BJ (cell line): Measurements from ENCODE around the gene ZBTB18. TPM values are rescaled to one million over a fixed set of nuclear protein-coding genes. Genes with fewer than 3 reads are reported as not detected.

Experiments used
- CTCF ChIA-PET: fragments of 350-600 bp; formaldehyde crosslinking; extraction: SDS; loops from one replicate; lab custom pipeline; 2021; ENCODE audit warnings: antibody characterized with exemption, inconsistent platforms; lab: Yijun Ruan, JAX
- POLR2A ChIA-PET: fragments of 300-600 bp; sonication (Branson Sonifier 250); formaldehyde crosslinking; extraction: SDS; loops from one replicate; lab custom pipeline; 2021; ENCODE audit warnings: antibody characterized with exemption; lab: Charles Lee
- DNase-seq: peaks from one replicate; pipeline ENCODE4 v3.0.0-alpha.2; 2011; ENCODE audit warnings: low read depth
- H3K27me3 ChIP-seq: 2 replicates; pipeline ENCODE4 v1.6.0; 2011; ENCODE audit warnings: low read length; ENCODE audit not compliant: control insufficient read depth, insufficient read depth
- H3K36me3 ChIP-seq: 2 replicates; pipeline ENCODE4 v1.5.1; 2011; ENCODE audit warnings: low read length; ENCODE audit not compliant: control insufficient read depth, insufficient read depth
- H3K4me3 ChIP-seq: 2 replicates; pipeline ENCODE4 v1.5.1; 2011; ENCODE audit warnings: low read depth, mild to moderate bottlenecking, control low read depth, low read length
- polyA plus RNA-seq: library from polyadenylated mRNA; depleted of rRNA; stranded (reverse); fragments of >200 nt; gene quantifications from 2 replicates; pipeline ENCODE4 v1.2.3, GENCODE V29; 2011
- TF ChIP-seq, protein P1 (sequence below): IDR thresholded peaks from 2 replicates; pipeline ENCODE4 v1.5.1; 2011; ENCODE audit warnings: low read depth, mild to moderate bottlenecking, control low read depth, inconsistent platforms, low read length, moderate library complexity; ENCODE audit not compliant: insufficient read depth

ZBTB18 gene
- polyA plus RNA-seq, 1 experiment, result 12.7 TPM

DNA sequence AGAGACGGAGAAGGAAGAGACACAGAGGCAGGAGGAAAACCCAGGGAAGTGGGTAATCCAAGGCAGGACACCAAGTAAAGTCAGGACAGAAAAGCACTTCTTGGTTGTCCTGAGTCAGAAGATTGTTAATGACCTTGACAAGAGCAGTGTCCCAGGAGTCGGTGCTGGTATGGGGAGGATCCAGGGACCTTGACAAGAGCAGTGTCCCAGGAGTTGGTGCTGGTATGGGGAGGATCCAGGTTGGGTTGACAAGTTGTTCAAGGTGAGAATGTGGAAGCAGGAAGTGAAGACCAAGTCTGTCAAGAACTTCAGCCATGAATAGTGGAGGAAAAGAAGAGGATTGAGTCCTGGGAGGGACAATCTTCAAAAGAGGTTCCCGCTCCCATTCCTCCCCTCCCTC is 31.9 kb downstream of the ZBTB18 start:
- DNase-seq, result no peak
- ChIA-PET CTCF (no interaction called here), POLR2A (interaction anchor here (0.7 kb wide), 1 partner anchor 123 kb away, joined by 9 read pairs; no protein-coding TSS in a partner anchor)
- Histone ChIP-seq H3K27me3 (peaks cover 14% of the 10 kb centered on the region), H3K4me3 (no peak overlapping the region), H3K36me3 (no peaks in the 10 kb centered on the region)
- TF ChIP-seq, protein P1, sequence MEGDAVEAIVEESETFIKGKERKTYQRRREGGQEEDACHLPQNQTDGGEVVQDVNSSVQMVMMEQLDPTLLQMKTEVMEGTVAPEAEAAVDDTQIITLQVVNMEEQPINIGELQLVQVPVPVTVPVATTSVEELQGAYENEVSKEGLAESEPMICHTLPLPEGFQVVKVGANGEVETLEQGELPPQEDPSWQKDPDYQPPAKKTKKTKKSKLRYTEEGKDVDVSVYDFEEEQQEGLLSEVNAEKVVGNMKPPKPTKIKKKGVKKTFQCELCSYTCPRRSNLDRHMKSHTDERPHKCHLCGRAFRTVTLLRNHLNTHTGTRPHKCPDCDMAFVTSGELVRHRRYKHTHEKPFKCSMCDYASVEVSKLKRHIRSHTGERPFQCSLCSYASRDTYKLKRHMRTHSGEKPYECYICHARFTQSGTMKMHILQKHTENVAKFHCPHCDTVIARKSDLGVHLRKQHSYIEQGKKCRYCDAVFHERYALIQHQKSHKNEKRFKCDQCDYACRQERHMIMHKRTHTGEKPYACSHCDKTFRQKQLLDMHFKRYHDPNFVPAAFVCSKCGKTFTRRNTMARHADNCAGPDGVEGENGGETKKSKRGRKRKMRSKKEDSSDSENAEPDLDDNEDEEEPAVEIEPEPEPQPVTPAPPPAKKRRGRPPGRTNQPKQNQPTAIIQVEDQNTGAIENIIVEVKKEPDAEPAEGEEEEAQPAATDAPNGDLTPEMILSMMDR, result no peak

DNA sequence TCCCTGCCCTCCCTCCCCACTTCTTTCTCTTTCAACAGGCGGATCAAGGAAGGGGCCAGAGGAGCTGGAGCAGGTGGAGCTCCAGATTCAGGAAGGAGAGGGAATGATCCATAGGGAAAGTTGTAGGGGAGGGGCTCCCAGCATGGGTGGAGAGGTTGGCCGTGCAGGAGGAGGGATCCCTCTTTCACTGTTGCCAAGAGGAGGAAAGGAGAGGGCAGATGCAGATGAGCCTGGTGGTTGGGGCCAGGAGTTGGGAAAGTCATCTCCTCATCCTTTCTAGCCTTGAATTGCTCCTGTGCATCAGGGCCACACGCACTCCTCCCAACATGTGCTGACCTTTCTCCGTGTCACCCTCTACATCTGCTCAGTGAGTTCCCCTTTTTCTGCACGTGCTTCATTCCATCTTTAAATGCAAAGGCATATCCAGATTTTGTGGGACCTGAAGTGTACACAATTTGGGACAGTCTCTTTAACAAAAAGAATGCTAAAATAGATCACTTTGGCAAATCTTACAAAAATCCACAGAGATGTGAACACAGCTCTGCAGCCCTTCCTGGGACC is 32.4 kb downstream of the ZBTB18 start:
- Histone ChIP-seq H3K36me3 (no peaks in the 10 kb centered on the region), H3K27me3 (peaks cover 14% of the 10 kb centered on the region), H3K4me3 (no peak overlapping the region)
- ChIA-PET POLR2A (interaction anchor here (0.7 kb wide), 1 partner anchor 122 kb away, joined by 9 read pairs; no protein-coding TSS in a partner anchor), CTCF (no interaction called here)
- TF ChIP-seq, protein P1, result no peak
- DNase-seq, result no peak

DNA sequence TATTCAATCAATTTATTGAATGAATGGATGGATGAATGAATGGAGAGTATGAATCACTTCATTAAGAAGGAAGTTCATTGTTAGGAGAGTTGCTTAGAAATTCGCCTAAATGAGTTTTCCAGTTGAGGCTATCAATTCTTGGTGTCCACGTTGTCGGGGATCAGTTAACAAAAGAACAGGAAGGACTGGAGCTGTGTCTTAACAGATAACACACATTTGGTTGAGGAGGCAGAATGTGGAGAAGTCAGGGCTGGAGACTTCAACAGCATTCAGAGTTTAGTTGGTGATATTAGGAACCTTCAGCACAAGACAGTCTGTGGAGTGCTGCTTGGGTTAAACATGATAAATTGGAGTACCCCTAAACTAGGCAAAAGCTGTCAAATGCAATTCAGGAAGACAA is 33.7 kb downstream of the ZBTB18 start:
- peaks cover 14% of the 10 kb centered on the region for H3K27me3 ChIP-seq
- POLR2A ChIA-PET, result no interaction called here
- DNase-seq, result no peak
- TF ChIP-seq, protein P1, result no peak
- no peaks in the 10 kb centered on the region for H3K36me3 ChIP-seq
- no peak overlapping the region for H3K4me3 ChIP-seq
- CTCF ChIA-PET, result no interaction called here

DNA sequence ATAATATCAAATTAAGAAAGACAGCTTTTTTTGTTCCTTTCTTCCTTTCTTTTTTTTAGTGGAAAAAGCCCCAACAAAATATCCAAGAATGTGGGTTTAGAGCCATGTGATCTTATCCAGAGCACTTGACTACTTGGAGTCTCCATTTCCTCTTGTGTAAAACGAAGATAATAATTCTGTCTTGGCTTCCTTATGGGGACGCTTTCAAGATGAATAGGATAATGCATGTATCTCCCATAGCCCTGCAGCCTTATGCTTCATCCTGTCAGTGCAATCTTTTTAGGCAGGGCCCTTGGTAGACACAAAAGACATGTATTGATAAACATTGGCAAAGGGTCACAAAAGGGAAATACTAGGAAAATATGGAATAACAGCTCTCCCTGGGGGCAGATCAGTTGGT is 34.8 kb downstream of the ZBTB18 start:
- POLR2A ChIA-PET, result no interaction called here
- Histone ChIP-seq H3K4me3 (no peak overlapping the region), H3K27me3 (peaks cover 14% of the 10 kb centered on the region), H3K36me3 (no peaks in the 10 kb centered on the region)
- CTCF ChIA-PET, result no interaction called here
- no peak for DNase-seq
- TF ChIP-seq, protein P1, result no peak

DNA sequence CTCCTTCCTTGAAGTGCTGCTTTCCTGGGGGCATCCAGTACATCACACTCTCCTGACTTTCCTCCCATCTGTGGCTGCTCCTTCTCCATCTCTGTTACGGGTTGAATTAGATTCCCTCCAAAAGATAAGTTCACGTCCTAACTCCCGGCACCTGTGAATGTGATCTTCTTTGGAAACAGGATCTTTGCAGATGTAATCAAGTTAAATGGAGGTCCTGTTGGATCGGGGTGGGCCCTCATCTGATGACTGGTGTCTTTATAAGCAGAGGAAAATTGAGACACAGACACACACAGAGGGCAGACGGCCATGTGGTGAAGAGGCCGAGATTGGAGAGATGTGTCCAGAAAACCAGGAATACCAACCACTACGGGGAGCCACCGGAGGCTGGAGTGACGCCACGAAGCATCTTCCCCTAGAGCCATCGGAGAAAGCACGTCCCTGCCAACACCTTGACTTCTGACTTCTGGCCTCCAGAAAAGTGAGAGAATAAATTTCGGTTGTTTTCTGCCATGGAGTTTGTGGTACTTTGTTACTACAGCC is 36.0 kb downstream of the ZBTB18 start:
- peaks cover 11% of the 10 kb centered on the region for H3K27me3 ChIP-seq
- TF ChIP-seq, protein P1, result no peak
- ChIA-PET POLR2A (no interaction called here), CTCF (no interaction called here)
- no peak for DNase-seq
- no peak overlapping the region for H3K4me3 ChIP-seq
- no peaks in the 10 kb centered on the region for H3K36me3 ChIP-seq
